Measurements from ENCODE around the gene HIRA. TPM values are rescaled to one million over a fixed set of nuclear protein-coding genes. Genes with fewer than 3 reads are reported as not detected.

Gene HIRA
- total and polyA plus RNA-seq, 9 of the 15 experiments (the other 6 are each of a cell fraction or from before 2014, with no cell fraction given), result 0.96 to 132 (median 58.4) TPM

DNA sequence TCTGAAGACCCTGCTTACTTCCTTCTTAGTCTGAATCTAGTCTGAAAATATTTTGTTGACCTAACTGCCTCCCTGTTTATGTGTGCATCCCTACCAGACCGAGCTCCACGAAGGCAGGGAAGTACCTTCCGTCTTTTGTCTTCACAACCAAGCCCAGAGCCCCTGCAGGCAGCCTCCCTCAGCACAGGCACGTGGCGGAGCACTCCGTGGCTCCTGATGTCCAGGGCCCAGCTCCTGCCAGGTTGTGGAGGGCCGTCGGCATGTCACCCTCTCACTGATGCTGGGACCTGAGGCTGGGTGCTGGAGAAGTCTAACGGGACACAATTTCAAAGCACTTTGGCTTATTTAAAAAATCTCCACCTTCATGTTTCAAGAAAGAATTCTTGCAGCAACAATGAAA, 80.6 kb downstream of the HIRA start:
- 0 out of 2 replicates have a peak, but pooled peaks cover 4% of the 10 kb centered on the region for H4K20me1 ChIP-seq (replicated peaks; ENCODE audit: control insufficient read depth, insufficient read depth, low read length)
- H3K4me1 ChIP-seq (replicated peaks in 1 of 2; ENCODE audit: control insufficient read depth in 2 of 2, insufficient read depth in 2 of 2, low read length in 2 of 2), result peaks cover 0 to 7% of the 10 kb centered on the region in 2 experiments; a peak in 1 of 5 replicates
- peak; percentile 24; the same call in 1 of the 2 replicates for TF ChIP-seq STAG1 (CRISPR knock-in tag; IDR thresholded peaks at IDR 0.05; ENCODE audit: borderline replicate concordance)
- 0 out of 2 replicates have a peak, but pooled peaks have one; percentile 29 for TF ChIP-seq ZNF184 (CRISPR knock-in tag; IDR thresholded peaks at IDR 0.05)
- TF ChIP-seq, protein P1, sequence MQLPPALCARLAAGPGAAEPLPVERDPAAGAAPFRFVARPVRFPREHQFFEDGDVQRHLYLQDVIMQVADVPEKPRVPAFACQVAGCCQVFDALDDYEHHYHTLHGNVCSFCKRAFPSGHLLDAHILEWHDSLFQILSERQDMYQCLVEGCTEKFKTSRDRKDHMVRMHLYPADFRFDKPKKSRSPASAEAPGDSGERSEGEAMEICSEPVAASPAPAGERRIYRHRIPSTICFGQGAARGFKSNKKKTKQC (CRISPR knock-in tag; IDR thresholded peaks at IDR 0.05), result peak; percentile 45; the same call in 1 of the 2 replicates
- no peak for TF ChIP-seq BRCA1 (IDR thresholded peaks at IDR 0.05)
- TF ChIP-seq BRCA1 (CRISPR knock-in tag; IDR thresholded peaks at IDR 0.05), result 0 out of 2 replicates have a peak, but pooled peaks have one; percentile 14
- TF ChIP-seq MEF2A (IDR thresholded peaks at IDR 0.05; ENCODE audit: control insufficient read depth, low read depth, low read length), result no peak
- TF ChIP-seq, protein P2, sequence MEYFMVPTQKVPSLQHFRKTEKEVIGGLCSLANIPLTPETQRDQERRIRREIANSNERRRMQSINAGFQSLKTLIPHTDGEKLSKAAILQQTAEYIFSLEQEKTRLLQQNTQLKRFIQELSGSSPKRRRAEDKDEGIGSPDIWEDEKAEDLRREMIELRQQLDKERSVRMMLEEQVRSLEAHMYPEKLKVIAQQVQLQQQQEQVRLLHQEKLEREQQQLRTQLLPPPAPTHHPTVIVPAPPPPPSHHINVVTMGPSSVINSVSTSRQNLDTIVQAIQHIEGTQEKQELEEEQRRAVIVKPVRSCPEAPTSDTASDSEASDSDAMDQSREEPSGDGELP (CRISPR knock-in tag; IDR thresholded peaks at IDR 0.05; ENCODE audit: borderline replicate concordance), result 0 out of 2 replicates have a peak, but pooled peaks have one; percentile 18
- no peak for TF ChIP-seq ZNF224 (CRISPR knock-in tag; IDR thresholded peaks at IDR 0.05)
- TF ChIP-seq, protein P3, sequence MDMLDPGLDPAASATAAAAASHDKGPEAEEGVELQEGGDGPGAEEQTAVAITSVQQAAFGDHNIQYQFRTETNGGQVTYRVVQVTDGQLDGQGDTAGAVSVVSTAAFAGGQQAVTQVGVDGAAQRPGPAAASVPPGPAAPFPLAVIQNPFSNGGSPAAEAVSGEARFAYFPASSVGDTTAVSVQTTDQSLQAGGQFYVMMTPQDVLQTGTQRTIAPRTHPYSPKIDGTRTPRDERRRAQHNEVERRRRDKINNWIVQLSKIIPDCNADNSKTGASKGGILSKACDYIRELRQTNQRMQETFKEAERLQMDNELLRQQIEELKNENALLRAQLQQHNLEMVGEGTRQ (CRISPR knock-in tag; IDR thresholded peaks at IDR 0.05), result 0 out of 2 replicates have a peak, but pooled peaks have one; percentile 2
- no peak for ATAC-seq
- intact Hi-C loops (cut with micrococcal nuclease) (no loop called here), in situ Hi-C loops (cut with MboI) (no loop called here)
- DNase-seq (ENCODE audit: extremely low read depth in 1 of 4, low spot score in 3 of 4), result peak in 1 of 4 experiments; percentile 11
- no peak overlapping the region for H3K27ac ChIP-seq (ENCODE audit: extremely low read depth, low read depth, low read length)
- H3K9ac ChIP-seq (ENCODE audit: insufficient read depth in 1 of 2, low read depth in 2 of 2, low read length in 2 of 2), result peak overlapping the region in 1 of 2 experiments; percentile 8; a peak in 1 of 4 replicates
- no TSS peak for BruUV-seq (replicated peaks)
- no peak overlapping the region for H3K4me2 ChIP-seq (ENCODE audit: insufficient read depth, low read length)
- peaks cover 95% of the 10 kb centered on the region for H3K36me3 ChIP-seq (ENCODE audit: control insufficient read depth, insufficient read depth, low read length)
- H3K9me3 ChIP-seq (replicated peaks; ENCODE audit: control insufficient read depth, insufficient read depth, low read depth, low read length), result no peaks in the 10 kb centered on the region
- CTCF ChIA-PET (ENCODE audit: low intra/inter-chr PET ratio), result no interaction called here
- no peaks in the 10 kb centered on the region for H3K79me2 ChIP-seq (ENCODE audit: control insufficient read depth, insufficient read depth, low read length)
- no peak for FAIRE-seq
- H3K27me3 ChIP-seq (ENCODE audit: control insufficient read depth in 2 of 2, insufficient read depth in 2 of 2, low read length in 2 of 2), result no peaks in the 10 kb centered on the region
- no peak overlapping the region for H3K4me3 ChIP-seq
- POLR2A ChIA-PET, result interaction anchor here (0.6 to 1.3 kb wide), 3 partner anchors 9 to 17 kb away, joined by 3 to 5 read pairs (median 3); no protein-coding TSS in a partner anchor
- no peaks in the 10 kb centered on the region for H3K9me1 ChIP-seq (ENCODE audit: control insufficient read depth, insufficient read depth, low read length)
- 95% methylated on average over 9 of the region's 9 CpGs for WGBS (ENCODE audit: insufficient coverage, low coverage, missing lambda C conversion rate)
- no peak overlapping the region for H2AFZ ChIP-seq (ENCODE audit: low read depth, low read length)
